ENCODE measurements around the gene CMIP. TPM values are rescaled to one million over a fixed set of nuclear protein-coding genes. Genes with fewer than 3 reads are reported as not detected.

CMIP gene
- total RNA-seq, 2 donors from 2014 or later, result 28.5 to 57.5 TPM

GRCh38 chr16:81545470-81546250 is 101.1 kb downstream of the CMIP start:
- peak; percentile 72 for ATAC-seq (replicated peaks)
- H3K36me3 Mint-ChIP-seq (ENCODE audit: low read depth), result no peaks in the 10 kb centered on the region
- H3K4me1 Mint-ChIP-seq, result peaks cover 42% of the 10 kb centered on the region
- no peaks in the 10 kb centered on the region for H3K27me3 Mint-ChIP-seq
- no peaks in the 10 kb centered on the region for H3K9me3 Mint-ChIP-seq
- peak overlapping the region; percentile 63 for H3K4me3 Mint-ChIP-seq
- H3K27ac Mint-ChIP-seq, result peak overlapping the region; percentile 57

GRCh38 chr16:81546781-81547180 is 102.2 kb downstream of the CMIP start:
- Mint-ChIP-seq H3K27ac (no peak overlapping the region), H3K36me3 (ENCODE audit: low read depth) (no peaks in the 10 kb centered on the region), H3K9me3 (no peaks in the 10 kb centered on the region), H3K27me3 (no peaks in the 10 kb centered on the region), H3K4me3 (no peak overlapping the region), H3K4me1 (peaks cover 45% of the 10 kb centered on the region)
- ATAC-seq (replicated peaks), result no peak

DNA sequence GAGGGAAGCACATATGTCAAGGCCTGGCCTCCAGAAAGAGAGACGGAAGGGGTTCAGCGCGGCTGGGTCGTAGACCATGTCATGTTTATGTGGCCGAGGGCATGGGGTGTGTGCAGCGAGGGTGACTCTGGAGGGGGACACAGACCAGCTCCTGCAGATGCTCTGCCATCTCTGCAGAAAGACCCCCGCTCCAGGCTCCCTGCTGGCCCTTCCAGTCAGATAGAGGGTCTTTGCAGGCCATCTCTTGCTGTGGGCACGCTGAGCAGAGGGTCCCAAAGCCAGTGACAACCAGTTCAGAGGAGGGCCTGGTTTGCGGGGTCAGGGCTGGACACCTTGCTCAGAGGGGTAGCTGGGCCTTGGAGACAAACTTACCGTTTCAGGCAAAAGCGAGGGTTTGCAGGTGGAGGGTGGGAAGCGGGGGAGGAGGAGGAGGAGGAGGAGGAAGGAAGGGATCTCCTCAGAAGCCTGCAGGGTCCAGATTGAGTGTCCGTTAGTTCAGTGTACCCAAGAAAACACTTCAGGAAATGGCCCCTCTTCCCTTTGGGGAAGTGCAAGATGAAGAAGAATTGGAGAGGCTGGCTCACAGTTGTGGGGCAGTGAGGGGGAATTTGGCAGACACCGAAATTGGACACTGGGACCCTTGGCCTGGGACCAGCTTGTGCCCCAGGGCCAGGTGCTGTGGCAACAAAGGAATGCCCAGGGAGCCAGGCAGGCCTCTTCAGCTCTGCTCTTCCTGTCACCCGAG is 102.8 kb downstream of the CMIP start:
- Mint-ChIP-seq H3K9me3 (no peaks in the 10 kb centered on the region), H3K4me3 (no peak overlapping the region), H3K4me1 (peaks cover 51% of the 10 kb centered on the region), H3K27ac (no peak overlapping the region), H3K27me3 (no peaks in the 10 kb centered on the region), H3K36me3 (ENCODE audit: low read depth) (no peaks in the 10 kb centered on the region)
- no peak for ATAC-seq (replicated peaks)

DNA sequence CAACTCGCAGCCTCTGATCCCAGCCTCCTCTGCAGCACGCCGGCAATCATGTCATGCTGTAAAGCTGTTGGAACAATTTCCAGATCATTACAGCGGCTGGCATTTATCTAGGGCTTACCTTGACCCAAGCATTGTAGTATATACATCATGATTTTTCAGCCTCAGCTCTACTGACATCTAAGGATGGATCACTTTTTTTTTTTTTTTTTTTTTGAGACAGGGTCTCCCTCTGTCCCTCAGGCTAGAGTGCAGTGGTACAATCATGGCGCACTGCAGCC is 103.3 kb downstream of the CMIP start:
- no peaks in the 10 kb centered on the region for H3K9me3 Mint-ChIP-seq
- H3K36me3 Mint-ChIP-seq (ENCODE audit: low read depth), result no peaks in the 10 kb centered on the region
- H3K27me3 Mint-ChIP-seq, result no peaks in the 10 kb centered on the region
- no peak for ATAC-seq (replicated peaks)
- H3K27ac Mint-ChIP-seq, result no peak overlapping the region
- H3K4me1 Mint-ChIP-seq, result peaks cover 50% of the 10 kb centered on the region
- H3K4me3 Mint-ChIP-seq, result no peak overlapping the region

DNA sequence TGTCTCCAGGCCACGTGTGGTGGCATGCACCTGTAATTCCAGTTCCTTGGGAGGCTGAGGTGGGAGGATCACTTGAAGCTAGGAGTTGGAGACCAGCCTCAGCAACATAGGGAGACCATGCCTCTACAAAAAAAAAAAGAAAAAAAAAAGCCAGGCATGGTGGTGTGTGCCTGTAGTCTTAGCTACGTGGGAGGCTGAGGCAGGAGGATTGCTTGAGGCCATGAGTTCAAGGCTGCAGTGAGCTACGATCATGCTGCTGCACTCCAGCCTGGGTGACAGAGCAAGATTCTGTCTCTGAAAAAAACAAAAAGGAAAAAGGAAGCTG is 103.9 kb downstream of the CMIP start:
- Mint-ChIP-seq H3K27me3 (no peaks in the 10 kb centered on the region), H3K4me1 (peaks cover 46% of the 10 kb centered on the region), H3K27ac (no peak overlapping the region), H3K4me3 (no peak overlapping the region), H3K36me3 (ENCODE audit: low read depth) (no peaks in the 10 kb centered on the region), H3K9me3 (no peaks in the 10 kb centered on the region)
- no peak for ATAC-seq (replicated peaks)

- Mint-ChIP-seq H3K27ac (no peak overlapping the region), H3K27me3 (no peaks in the 10 kb centered on the region), H3K4me3 (no peak overlapping the region), H3K36me3 (ENCODE audit: low read depth) (no peaks in the 10 kb centered on the region), H3K9me3 (no peaks in the 10 kb centered on the region), H3K4me1 (peaks cover 42% of the 10 kb centered on the region)
- no peak for ATAC-seq (replicated peaks)
These were observed 104.4 kb downstream of the CMIP start for GRCh38 chr16:81548876-81549546.

GRCh38 chr16:81549547-81550431 is 105.2 kb downstream of the CMIP start:
- no peaks in the 10 kb centered on the region for H3K27me3 Mint-ChIP-seq
- no peak for ATAC-seq (replicated peaks)
- no peaks in the 10 kb centered on the region for H3K9me3 Mint-ChIP-seq
- no peaks in the 10 kb centered on the region for H3K36me3 Mint-ChIP-seq (ENCODE audit: low read depth)
- no peak overlapping the region for H3K4me3 Mint-ChIP-seq
- H3K27ac Mint-ChIP-seq, result peak overlapping the region; percentile 91
- H3K4me1 Mint-ChIP-seq, result peaks cover 42% of the 10 kb centered on the region

DNA sequence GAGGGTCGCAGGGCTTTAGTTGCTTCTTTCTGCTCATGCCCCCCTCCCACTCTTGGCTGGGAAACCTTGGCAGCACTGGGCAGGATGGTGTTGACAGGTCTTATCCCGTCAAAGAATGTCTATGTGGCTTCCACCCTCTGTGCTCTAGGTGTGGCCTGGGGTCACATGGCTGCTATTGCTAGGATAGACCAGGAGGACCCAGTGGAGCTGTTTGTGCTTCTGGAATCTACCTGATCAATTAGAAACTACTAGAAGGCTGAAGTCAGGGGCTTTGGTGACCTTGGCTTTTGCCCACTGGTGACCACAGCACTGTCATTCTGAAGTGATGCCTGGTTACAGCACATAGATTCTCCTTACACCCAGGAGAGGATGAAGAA is 105.8 kb downstream of the CMIP start:
- Mint-ChIP-seq H3K36me3 (ENCODE audit: low read depth) (no peaks in the 10 kb centered on the region), H3K4me1 (peaks cover 36% of the 10 kb centered on the region), H3K27me3 (no peaks in the 10 kb centered on the region), H3K27ac (peak overlapping the region; percentile 91), H3K9me3 (no peaks in the 10 kb centered on the region), H3K4me3 (peak overlapping the region; percentile 64)
- ATAC-seq (replicated peaks), result no peak

DNA sequence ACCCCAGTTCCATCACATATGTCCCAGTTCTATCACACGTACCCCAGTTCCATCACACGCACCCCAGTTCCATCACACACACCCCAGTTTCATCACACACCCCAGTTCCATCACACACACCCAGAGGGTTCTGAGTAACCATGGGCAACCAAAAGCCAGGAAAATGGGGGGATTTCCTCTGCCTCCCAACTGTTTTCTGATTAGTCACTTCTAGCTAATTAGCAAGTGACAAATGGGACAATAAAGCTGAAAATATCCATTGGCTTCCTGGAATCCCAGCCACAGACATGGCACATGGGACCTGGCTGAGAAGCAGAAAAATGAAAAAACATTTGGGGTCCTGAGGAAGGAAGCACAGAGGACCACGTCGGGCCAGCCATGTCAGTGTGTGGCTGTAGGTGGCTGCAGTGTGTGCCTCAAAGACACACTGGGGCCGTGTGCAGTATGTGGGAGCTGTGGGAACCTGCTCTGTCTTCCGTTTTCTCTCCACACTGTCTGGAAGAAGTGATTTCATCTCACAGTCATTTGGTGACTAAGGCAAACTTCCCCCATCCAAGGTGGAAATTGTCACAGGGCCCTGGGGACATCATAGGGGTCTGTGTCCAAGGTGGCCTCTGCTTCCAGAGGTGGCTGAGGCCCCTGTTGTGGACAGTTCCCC is 106.7 kb downstream of the CMIP start:
- Mint-ChIP-seq H3K4me3 (peak overlapping the region; percentile 64), H3K9me3 (no peaks in the 10 kb centered on the region), H3K4me1 (peaks cover 34% of the 10 kb centered on the region), H3K27me3 (no peaks in the 10 kb centered on the region), H3K27ac (peak overlapping the region; percentile 91), H3K36me3 (ENCODE audit: low read depth) (no peaks in the 10 kb centered on the region)
- ATAC-seq (replicated peaks), result peak; percentile 93

DNA sequence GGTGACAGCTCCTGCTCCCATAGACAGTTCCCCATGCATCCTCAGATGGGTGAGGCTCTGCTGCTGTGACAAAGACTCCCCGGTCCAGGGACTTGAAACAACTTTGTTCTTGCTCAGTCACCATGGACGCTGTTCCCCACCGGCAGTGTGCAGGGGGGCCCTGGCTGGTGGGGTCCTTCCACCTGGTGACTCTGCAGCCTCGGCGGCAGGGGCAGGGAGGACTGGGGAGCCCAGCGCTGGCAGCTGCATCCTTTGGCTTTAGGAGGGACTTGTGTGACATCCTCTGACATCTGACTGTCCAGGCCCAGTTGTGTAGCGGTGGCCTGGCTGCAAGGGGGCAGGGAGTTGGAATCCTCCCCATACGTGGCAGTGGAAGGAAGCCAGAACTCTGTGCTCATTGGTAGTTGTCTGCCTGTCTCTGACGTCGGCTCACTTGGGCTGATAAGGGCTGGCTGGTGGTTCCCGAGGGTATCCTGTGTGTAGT is 107.3 kb downstream of the CMIP start:
- H3K4me1 Mint-ChIP-seq, result peaks cover 37% of the 10 kb centered on the region
- H3K36me3 Mint-ChIP-seq (ENCODE audit: low read depth), result no peaks in the 10 kb centered on the region
- peak overlapping the region; percentile 64 for H3K4me3 Mint-ChIP-seq
- H3K9me3 Mint-ChIP-seq, result no peaks in the 10 kb centered on the region
- H3K27ac Mint-ChIP-seq, result peak overlapping the region; percentile 91
- no peaks in the 10 kb centered on the region for H3K27me3 Mint-ChIP-seq
- ATAC-seq (replicated peaks), result no peak

DNA sequence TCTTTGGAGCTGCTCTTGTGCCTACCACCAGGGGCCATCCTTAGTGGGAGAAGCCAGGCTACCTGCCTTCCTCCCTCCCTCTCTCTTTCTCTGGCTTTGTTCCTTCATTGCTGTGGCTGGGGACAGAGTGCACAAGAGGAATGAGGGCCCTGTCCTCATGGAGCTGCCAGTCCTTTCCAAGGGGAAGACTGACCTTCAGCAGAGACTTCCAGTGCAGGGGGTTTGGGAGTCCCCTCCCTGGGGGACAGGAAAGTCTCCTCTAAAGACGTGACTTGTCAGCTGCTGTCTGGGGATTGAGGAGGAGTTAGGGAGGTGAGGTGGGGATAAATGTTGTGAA is 108.1 kb downstream of the CMIP start:
- Mint-ChIP-seq H3K4me1 (peaks cover 37% of the 10 kb centered on the region), H3K27me3 (no peaks in the 10 kb centered on the region), H3K9me3 (no peaks in the 10 kb centered on the region), H3K36me3 (ENCODE audit: low read depth) (no peaks in the 10 kb centered on the region), H3K4me3 (no peak overlapping the region), H3K27ac (peak overlapping the region; percentile 91)
- ATAC-seq (replicated peaks), result no peak

DNA sequence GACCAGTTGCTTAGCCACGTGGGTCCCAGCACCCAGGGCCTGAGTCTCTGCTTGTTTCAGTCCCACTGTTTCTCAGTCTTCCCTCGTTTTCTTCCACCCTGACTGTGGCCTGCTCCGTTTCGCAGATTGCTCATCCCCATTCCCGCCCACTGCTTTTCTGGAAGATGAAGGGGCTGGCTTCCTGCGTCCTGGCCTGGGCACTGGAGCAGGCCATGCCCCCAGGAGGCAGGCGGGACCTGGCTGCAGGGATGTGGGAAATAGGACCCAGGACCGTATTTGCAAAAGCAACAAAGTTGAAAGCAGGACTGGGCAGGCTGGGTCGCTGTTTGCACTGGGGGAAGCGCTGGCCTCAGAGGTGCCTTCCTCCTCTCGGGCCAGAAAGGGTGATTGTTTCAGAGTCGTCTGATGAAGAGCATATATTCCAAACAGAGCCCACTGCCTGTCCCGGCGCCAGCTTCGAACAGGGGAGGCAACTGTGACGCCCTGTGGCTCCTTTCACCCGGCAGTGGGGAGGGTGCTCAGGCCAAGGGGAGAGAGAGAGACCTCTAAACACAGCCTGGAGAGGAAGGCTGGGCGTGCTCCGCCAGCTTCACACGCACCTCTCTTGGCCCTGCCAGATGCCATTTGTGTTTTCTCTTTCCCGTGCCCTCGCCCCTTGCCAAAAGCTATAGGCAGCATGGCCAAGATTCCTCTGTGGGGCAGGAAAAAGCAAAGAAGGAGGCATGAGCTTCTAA is 108.6 kb downstream of the CMIP start:
- ATAC-seq (replicated peaks), result no peak
- H3K27ac Mint-ChIP-seq, result peak overlapping the region; percentile 91
- H3K36me3 Mint-ChIP-seq (ENCODE audit: low read depth), result no peaks in the 10 kb centered on the region
- H3K4me3 Mint-ChIP-seq, result no peak overlapping the region
- H3K9me3 Mint-ChIP-seq, result no peaks in the 10 kb centered on the region
- H3K4me1 Mint-ChIP-seq, result peaks cover 42% of the 10 kb centered on the region
- H3K27me3 Mint-ChIP-seq, result no peaks in the 10 kb centered on the region

DNA sequence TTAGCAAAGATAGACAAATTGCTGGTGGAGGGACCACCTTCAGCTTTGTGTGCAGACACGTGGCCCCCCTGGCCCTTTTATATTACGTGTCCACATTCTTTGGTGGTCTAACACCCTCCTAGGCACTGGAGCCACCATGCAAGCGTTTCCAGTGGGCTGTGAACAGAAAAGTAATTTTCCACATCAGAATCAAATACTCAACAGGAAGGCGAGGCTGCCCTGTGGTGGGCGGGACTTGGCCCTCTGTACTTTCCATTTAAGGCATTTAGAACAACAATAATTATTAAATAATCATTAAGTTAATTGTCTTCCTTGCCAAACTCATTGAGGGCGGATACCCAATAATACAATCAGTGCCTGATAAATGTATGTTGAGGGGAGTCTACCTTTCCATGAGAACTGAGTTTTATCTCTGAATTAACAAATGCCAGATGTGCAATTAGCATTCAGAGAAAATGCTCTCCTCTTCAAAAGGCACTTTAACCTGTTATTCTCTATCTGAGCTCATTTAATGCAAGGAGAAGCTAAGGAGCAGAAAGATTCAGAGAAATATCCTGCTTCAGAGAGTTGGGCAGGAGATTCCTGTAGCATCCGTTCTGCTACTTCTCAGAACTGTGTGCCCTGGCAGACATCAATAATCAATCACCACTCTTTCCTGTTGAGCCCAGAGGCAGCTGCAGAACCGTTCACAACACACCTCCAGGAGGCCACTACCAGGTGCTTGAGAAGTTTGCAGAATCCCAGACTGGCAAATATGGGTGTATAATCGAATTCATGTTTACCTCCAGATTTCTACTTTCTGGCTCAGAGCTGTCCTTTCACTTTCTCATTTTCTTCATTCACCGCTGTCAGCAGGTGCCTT is 109.4 kb downstream of the CMIP start:
- no peaks in the 10 kb centered on the region for H3K9me3 Mint-ChIP-seq
- peaks cover 43% of the 10 kb centered on the region for H3K4me1 Mint-ChIP-seq
- H3K36me3 Mint-ChIP-seq (ENCODE audit: low read depth), result no peaks in the 10 kb centered on the region
- H3K27ac Mint-ChIP-seq, result peak overlapping the region; percentile 46
- H3K4me3 Mint-ChIP-seq, result no peak overlapping the region
- ATAC-seq (replicated peaks), result no peak
- no peaks in the 10 kb centered on the region for H3K27me3 Mint-ChIP-seq
